HFFc6 (cell line): ENCODE data around the gene ACSL1. TPM values are rescaled to one million over a fixed set of nuclear protein-coding genes. Genes with fewer than 3 reads are reported as not detected.
A peak's percentile ranks its signal among the peaks of the same experiment; 100 is the strongest.

Source experiments
- DNase-seq: peaks from one replicate; pipeline ENCODE4 v3.0.0-alpha.2; 2018
- H3K27ac Mint-ChIP-seq: 2 replicates; pipeline ENCODE4 v1.8.0; 2020; ENCODE audit warnings: mild to moderate bottlenecking, mixed read lengths
- H3K27me3 Mint-ChIP-seq: 2 replicates; pipeline ENCODE4 v1.8.0; 2021; ENCODE audit warnings: mild to moderate bottlenecking, moderate library complexity, mixed read lengths; ENCODE audit not compliant: insufficient read depth
- H3K36me3 Mint-ChIP-seq: 2 replicates; pipeline ENCODE4 v1.8.0; 2021; ENCODE audit warnings: low read depth, mixed read lengths
- H3K4me1 Mint-ChIP-seq: 2 replicates; pipeline ENCODE4 v1.8.0; 2020; ENCODE audit warnings: low read depth, mixed read lengths
- H3K4me3 Mint-ChIP-seq: 2 replicates; pipeline ENCODE4 v1.8.0; 2020; ENCODE audit warnings: mild to moderate bottlenecking, moderate library complexity, mixed read lengths
- H3K9me3 Mint-ChIP-seq: 2 replicates; pipeline ENCODE4 v1.8.0; 2020; ENCODE audit warnings: mild to moderate bottlenecking, mixed read lengths
- total RNA-seq, 6 experiments: library from RNA; stranded (reverse); fragmentation: NEBNext Ultra II Directional; extraction: Animal tissue kit (Norgen Biotek cat#: 25700); gene quantifications; 2 replicates in 1 of 6; 3 replicates in 5 of 6; pipeline ENCODE4 v1.2.3, GENCODE V29; 2021
- TF ChIP-seq, protein P1 (sequence below): fragments of 200-600 bp; sonication (generic); IDR thresholded peaks from 2 replicates; pipeline ENCODE4 v1.5.0; 2021; ENCODE audit warnings: antibody characterized with exemption, mild to moderate bottlenecking

ACSL1 gene
- total RNA-seq, 6 experiments from 2014 or later: 21.7 to 24.0 (median 22.9) TPM

DNA sequence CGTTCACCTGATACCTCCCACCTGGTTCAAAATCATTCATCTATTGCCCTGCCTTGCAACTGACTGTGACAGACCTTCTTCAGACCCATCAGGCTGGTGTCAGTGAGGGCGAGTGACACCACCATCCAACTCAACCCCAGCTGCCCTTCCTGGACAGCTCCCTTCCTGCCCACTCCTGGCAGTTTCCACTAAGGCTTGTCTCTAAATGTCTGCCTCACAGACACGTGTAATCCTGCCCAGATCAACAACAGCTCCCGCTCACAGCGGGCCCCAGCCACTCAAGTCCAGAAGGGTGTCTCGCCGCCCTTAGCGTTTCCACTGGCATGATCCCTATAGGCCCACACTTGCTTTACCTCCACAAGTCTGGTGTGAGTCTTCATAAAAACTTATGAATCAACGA is 28.9 kb downstream of the ACSL1 start:
- H3K9me3 Mint-ChIP-seq: no peaks in the 10 kb centered on the region
- TF ChIP-seq, protein P1, sequence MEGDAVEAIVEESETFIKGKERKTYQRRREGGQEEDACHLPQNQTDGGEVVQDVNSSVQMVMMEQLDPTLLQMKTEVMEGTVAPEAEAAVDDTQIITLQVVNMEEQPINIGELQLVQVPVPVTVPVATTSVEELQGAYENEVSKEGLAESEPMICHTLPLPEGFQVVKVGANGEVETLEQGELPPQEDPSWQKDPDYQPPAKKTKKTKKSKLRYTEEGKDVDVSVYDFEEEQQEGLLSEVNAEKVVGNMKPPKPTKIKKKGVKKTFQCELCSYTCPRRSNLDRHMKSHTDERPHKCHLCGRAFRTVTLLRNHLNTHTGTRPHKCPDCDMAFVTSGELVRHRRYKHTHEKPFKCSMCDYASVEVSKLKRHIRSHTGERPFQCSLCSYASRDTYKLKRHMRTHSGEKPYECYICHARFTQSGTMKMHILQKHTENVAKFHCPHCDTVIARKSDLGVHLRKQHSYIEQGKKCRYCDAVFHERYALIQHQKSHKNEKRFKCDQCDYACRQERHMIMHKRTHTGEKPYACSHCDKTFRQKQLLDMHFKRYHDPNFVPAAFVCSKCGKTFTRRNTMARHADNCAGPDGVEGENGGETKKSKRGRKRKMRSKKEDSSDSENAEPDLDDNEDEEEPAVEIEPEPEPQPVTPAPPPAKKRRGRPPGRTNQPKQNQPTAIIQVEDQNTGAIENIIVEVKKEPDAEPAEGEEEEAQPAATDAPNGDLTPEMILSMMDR: no peak
- H3K4me1 Mint-ChIP-seq: peaks cover 26% of the 10 kb centered on the region
- H3K4me3 Mint-ChIP-seq: no peak overlapping the region
- no peak for DNase-seq
- no peaks in the 10 kb centered on the region for H3K36me3 Mint-ChIP-seq
- no peak overlapping the region for H3K27ac Mint-ChIP-seq
- peaks cover 5% of the 10 kb centered on the region for H3K27me3 Mint-ChIP-seq

DNA sequence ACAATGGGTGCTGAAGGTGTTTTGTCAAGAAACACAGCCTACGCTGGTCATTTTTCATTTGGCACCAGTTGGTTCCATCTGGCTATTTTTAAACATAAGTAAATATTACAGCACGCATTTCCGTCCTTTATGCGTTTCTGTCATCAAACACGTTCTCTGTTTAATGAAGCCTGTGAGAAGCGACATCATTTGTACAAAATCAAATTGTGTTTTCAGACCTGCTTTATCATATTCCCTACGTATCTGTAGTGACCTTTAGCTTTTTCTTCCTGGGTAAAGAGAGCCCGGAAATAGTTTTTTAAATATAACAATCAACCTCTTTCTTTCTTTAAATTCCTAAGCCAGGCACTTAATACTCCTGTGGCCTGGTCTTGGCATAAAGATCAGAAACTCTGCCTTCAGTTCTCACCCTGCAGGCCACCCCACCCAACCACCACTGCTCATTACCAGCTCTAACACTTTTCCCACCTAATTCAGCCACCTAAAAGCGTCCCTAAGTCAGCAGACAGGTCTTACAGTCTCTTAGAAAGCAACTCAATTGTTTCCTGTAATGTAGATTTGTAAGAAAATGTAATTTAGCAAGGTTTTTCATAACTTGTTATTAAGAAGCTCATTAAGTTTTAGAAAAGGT is 30.4 kb downstream of the ACSL1 start:
- Mint-ChIP-seq H3K4me1 (peaks cover 18% of the 10 kb centered on the region), H3K27ac (no peak overlapping the region), H3K27me3 (peaks cover 2% of the 10 kb centered on the region), H3K4me3 (no peak overlapping the region), H3K36me3 (no peaks in the 10 kb centered on the region), H3K9me3 (no peaks in the 10 kb centered on the region)
- no peak for DNase-seq
- TF ChIP-seq, protein P1: no peak

GRCh38 chr4:184794470-184794869 is 31.3 kb downstream of the ACSL1 start:
- no peaks in the 10 kb centered on the region for H3K9me3 Mint-ChIP-seq
- DNase-seq: no peak
- H3K27me3 Mint-ChIP-seq: peaks cover 2% of the 10 kb centered on the region
- no peak overlapping the region for H3K4me3 Mint-ChIP-seq
- peaks cover 18% of the 10 kb centered on the region for H3K4me1 Mint-ChIP-seq
- no peaks in the 10 kb centered on the region for H3K36me3 Mint-ChIP-seq
- TF ChIP-seq, protein P1: no peak
- no peak overlapping the region for H3K27ac Mint-ChIP-seq

DNA sequence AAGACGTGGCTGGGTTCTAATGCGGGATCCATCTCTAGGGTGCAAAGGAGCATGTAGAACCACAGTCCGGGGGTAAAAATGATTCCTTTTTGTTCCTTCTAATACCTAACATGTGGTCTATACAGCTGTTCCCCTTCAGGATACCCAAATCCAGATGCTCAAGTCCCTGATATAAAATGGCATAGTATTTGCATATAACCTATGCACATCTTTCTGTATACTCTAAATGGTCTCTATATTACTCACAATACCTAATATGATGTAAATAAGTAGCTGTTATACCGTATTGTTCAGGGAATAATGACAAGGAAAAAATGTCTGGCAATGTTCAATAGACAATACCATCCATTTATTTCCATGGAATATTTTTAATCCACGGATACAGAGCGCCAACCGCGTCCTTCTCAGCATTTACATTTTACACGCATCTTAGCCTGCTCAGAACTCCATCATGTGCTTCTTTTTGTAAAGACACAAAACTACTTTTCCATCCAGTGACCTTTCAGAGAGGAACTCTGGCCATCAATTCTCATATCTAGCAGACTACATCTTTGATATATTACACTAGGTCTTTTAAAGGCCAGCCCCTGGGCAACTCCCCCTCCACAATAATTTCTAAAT is 31.9 kb downstream of the ACSL1 start:
- no peaks in the 10 kb centered on the region for H3K9me3 Mint-ChIP-seq
- no peak overlapping the region for H3K27ac Mint-ChIP-seq
- DNase-seq: no peak
- H3K36me3 Mint-ChIP-seq: no peaks in the 10 kb centered on the region
- TF ChIP-seq, protein P1: no peak
- H3K27me3 Mint-ChIP-seq: peaks cover 2% of the 10 kb centered on the region
- peaks cover 18% of the 10 kb centered on the region for H3K4me1 Mint-ChIP-seq
- no peak overlapping the region for H3K4me3 Mint-ChIP-seq

DNA sequence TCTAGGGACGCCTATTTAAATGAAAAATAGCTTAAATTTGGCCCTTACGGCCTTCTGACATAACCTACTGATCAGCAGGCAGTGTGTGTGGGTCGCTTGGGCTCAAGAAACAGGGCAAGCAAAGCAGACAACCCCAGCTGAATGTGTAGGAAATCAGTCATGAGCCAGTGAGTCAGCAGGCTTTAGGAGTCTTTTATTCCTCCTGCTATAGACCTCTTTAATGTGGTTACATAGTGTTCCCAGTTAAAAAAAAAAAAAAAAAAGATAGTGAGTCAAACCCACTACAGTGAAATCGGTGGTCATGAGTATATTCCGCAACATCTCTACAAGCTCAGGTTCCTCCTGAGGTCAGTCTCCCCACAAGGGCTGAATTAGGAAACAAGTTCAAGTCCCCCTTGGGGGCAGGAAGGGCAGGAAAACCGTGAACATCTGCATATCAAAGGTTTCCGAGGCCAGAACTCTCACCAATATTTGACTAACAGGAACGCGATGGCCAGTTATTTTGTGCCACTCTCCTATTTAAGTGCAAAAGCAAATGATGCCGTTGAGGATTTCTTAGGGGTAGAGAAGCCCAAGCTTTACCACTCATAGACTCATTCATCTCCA is 32.7 kb downstream of the ACSL1 start:
- DNase-seq: peak; percentile 87
- H3K27ac Mint-ChIP-seq: peak overlapping the region; percentile 49
- TF ChIP-seq, protein P1: no peak
- H3K36me3 Mint-ChIP-seq: no peaks in the 10 kb centered on the region
- H3K4me3 Mint-ChIP-seq: no peak overlapping the region
- peaks cover 2% of the 10 kb centered on the region for H3K27me3 Mint-ChIP-seq
- no peaks in the 10 kb centered on the region for H3K9me3 Mint-ChIP-seq
- peaks cover 18% of the 10 kb centered on the region for H3K4me1 Mint-ChIP-seq
